BLaER1 treated with 17β-estradiol and CSF1 and Interleukin-3, amounts not matched to agents 10 nM and 100 nM (cell line): ENCODE measurements around the gene AQP3.
A peak's percentile ranks its signal among the peaks of the same experiment; 100 is the strongest.
"Not testable (repeated sequence)": the region's sequence is repeated elsewhere in the genome, so short reads cannot be mapped to it uniquely, and the experiment has no call there.

Source experiments
- H3K27ac ChIP-seq, 11 experiments: shearing (Covaris generic); formaldehyde crosslinking; 2 replicates each; pipeline ENCODE4 v1.8.1; 2022
- H3K27me3 ChIP-seq, 11 experiments: shearing (Covaris generic); formaldehyde crosslinking; 2 replicates each; pipeline ENCODE4 v1.8.1; 2022
- H3K36me3 ChIP-seq, 11 experiments: shearing (Covaris generic); formaldehyde crosslinking; 2 replicates each; pipeline ENCODE4 v1.8.1; 2022
- H3K4me1 ChIP-seq, 10 experiments: shearing (Covaris generic); formaldehyde crosslinking; 2 replicates each; pipeline ENCODE4 v1.8.1; 2022
- H3K4me2 ChIP-seq, 11 experiments: shearing (Covaris generic); formaldehyde crosslinking; 2 replicates each; pipeline ENCODE4 v1.8.1; 2022
- H3K4me3 ChIP-seq, 10 experiments: shearing (Covaris generic); formaldehyde crosslinking; 2 replicates each; pipeline ENCODE4 v1.8.1; 2022
- H3K9ac ChIP-seq, 11 experiments: shearing (Covaris generic); formaldehyde crosslinking; 2 replicates each; pipeline ENCODE4 v1.8.1; 2022
- H3K9me3 ChIP-seq, 11 experiments: shearing (Covaris generic); formaldehyde crosslinking; replicated peaks in 1 of 11; 2 replicates each; pipeline ENCODE4 v1.8.1; 2022
- H4K20me1 ChIP-seq, 11 experiments: shearing (Covaris generic); formaldehyde crosslinking; 2 replicates each; pipeline ENCODE4 v1.8.1; 2022
- Cebpa-rat ChIP-seq, 11 experiments: shearing (Covaris generic); IDR thresholded peaks; 2 replicates each; pipeline ENCODE4 v1.8.1; 2022

AQP3 gene

GRCh38 chr9:33434317-33435105 lies 12.9 kb downstream of the AQP3 start:
- Histone ChIP-seq H3K9ac (no peak overlapping the region), H3K9me3 (no peaks in the 10 kb centered on the region), H3K4me1 (peaks cover 0 to 59% (median 23%) of the 10 kb centered on the region in 10 experiments; a peak in 14 of 20 replicates), H3K27me3 (no peaks in the 10 kb centered on the region), H3K36me3 (no peaks in the 10 kb centered on the region), H3K4me3 (no peak overlapping the region), H4K20me1 (no peaks in the 10 kb centered on the region), H3K4me2 (no peak overlapping the region), H3K27ac (no peak overlapping the region)
- no peak for TF ChIP-seq Cebpa-rat (IDR thresholded peaks at IDR 0.05)

DNA sequence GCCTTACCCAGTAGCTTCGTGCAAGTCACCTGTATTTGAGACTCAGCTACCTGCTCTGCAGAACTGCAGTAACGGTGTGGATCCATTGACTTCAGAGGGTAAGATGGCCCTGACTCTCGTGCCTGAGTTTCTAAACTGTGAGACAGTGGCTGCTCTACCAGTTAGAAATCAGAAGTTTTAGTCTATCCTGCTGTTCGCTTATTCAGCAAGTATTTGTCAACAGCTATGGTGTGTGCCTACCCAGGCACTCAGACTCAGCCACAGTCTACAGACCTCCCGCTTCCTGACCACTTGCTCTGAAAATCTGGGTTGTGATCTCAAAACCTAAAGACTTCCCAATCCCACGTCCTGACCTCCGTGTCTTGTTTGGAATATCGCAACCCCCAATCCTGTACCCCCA lies 13.5 kb downstream of the AQP3 start:
- H3K27ac ChIP-seq, result no peak overlapping the region
- no peak overlapping the region for H3K9ac ChIP-seq
- H3K27me3 ChIP-seq, result no peaks in the 10 kb centered on the region
- H3K36me3 ChIP-seq, result no peaks in the 10 kb centered on the region
- no peaks in the 10 kb centered on the region for H4K20me1 ChIP-seq
- H3K9me3 ChIP-seq, result no peaks in the 10 kb centered on the region
- H3K4me2 ChIP-seq, result no peak overlapping the region
- peaks cover 0 to 59% (median 22%) of the 10 kb centered on the region in 10 experiments; a peak in 14 of 20 replicates for H3K4me1 ChIP-seq
- TF ChIP-seq Cebpa-rat (IDR thresholded peaks at IDR 0.05), result no peak
- H3K4me3 ChIP-seq, result no peak overlapping the region

DNA sequence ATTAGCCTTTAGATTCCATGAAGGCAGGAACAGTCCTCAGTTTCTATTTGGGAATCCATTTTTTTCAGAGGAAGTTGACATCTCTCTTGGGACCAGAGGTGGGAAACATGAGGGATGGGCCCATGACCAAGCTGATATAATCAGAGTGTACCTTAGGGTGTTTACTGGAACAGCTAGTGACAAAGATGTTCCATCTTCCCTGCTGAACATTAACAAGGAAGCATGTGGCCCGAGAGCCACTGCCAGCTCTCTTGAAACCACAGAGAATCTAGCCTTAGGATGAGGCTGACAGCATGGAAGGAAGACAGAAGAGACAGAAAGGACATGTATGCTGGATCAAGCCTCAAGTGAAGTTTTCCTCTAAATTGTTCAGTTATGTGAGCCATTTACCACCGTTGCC lies 16.0 kb downstream of the AQP3 start:
- no peak overlapping the region for H3K4me3 ChIP-seq
- H3K9me3 ChIP-seq, result no peaks in the 10 kb centered on the region
- H3K27ac ChIP-seq, result no peak overlapping the region
- H3K4me2 ChIP-seq, result peak overlapping the region in 3 of 11 experiments; percentile 5 to 27 (median 10); a peak in 2 of 22 replicates
- H3K27me3 ChIP-seq, result no peaks in the 10 kb centered on the region
- no peaks in the 10 kb centered on the region for H4K20me1 ChIP-seq
- H3K36me3 ChIP-seq, result no peaks in the 10 kb centered on the region
- H3K4me1 ChIP-seq, result peaks cover 0 to 36% (median 12%) of the 10 kb centered on the region in 10 experiments; a peak in 14 of 20 replicates
- TF ChIP-seq Cebpa-rat (IDR thresholded peaks at IDR 0.05), result no peak
- H3K9ac ChIP-seq, result no peak overlapping the region

GRCh38 chr9:33430942-33431341 lies 16.5 kb downstream of the AQP3 start:
- H4K20me1 ChIP-seq, result no peaks in the 10 kb centered on the region
- H3K27ac ChIP-seq, result no peak overlapping the region
- H3K4me2 ChIP-seq, result peak overlapping the region in 4 of 11 experiments; percentile 5 to 27 (median 12); a peak in 3 of 22 replicates
- TF ChIP-seq Cebpa-rat (IDR thresholded peaks at IDR 0.05), result no peak
- no peaks in the 10 kb centered on the region for H3K27me3 ChIP-seq
- no peak overlapping the region for H3K4me3 ChIP-seq
- H3K4me1 ChIP-seq, result peaks cover 0 to 31% (median 12%) of the 10 kb centered on the region in 10 experiments; a peak in 14 of 20 replicates
- no peaks in the 10 kb centered on the region for H3K36me3 ChIP-seq
- H3K9me3 ChIP-seq, result no peaks in the 10 kb centered on the region
- no peak overlapping the region for H3K9ac ChIP-seq

- Histone ChIP-seq H3K9ac (no peak overlapping the region), H3K27ac (peak overlapping the region in 3 of 11 experiments; percentile 3 to 9 (median 7); a peak in 3 of 22 replicates), H3K4me3 (no peak overlapping the region), H3K36me3 (no peaks in the 10 kb centered on the region), H3K4me2 (peak overlapping the region in 8 of 11 experiments; percentile 1 to 58 (median 24); a peak in 12 of 22 replicates), H3K27me3 (no peaks in the 10 kb centered on the region), H3K4me1 (peaks cover 0 to 26% (median 12%) of the 10 kb centered on the region in 10 experiments; a peak in 14 of 20 replicates), H4K20me1 (no peaks in the 10 kb centered on the region), H3K9me3 (no peaks in the 10 kb centered on the region)
- peak in 8 of 11 experiments; percentile 28 to 76 (median 54); a peak in 11 of 22 replicates for TF ChIP-seq Cebpa-rat (IDR thresholded peaks at IDR 0.05)
These were observed 18.0 kb downstream of the AQP3 start for GRCh38 chr9:33429256-33429985.

DNA sequence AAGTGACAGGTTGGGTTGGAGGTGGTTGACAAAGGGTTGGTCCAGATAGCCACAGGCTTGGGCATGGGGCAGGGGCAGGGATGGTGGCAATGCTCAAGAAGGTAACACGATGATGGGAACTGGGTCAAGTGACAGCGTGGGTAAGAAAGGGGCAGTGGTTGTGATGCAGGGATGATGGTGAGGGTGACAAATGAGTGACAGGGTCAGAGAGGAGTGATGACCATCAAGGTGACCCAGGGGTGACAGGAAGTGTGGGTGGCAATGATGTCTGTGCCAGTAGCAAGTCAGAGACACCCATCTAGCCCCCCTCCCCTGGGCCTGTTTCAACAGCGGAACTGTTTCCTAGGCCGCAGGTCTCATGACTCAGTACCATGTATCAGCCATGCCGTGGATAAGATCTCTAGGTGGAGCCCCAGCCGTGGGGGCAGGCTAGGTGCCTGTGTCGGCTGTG lies 20.5 kb downstream of the AQP3 start:
- no peak overlapping the region for H3K4me2 ChIP-seq
- H4K20me1 ChIP-seq, result no peaks in the 10 kb centered on the region
- H3K4me1 ChIP-seq, result peaks cover 0 to 26% (median 12%) of the 10 kb centered on the region in 10 experiments; a peak in 14 of 20 replicates
- H3K27ac ChIP-seq, result no peak overlapping the region; a peak in 1 of 22 replicates
- H3K9me3 ChIP-seq, result no peaks in the 10 kb centered on the region
- no peak overlapping the region for H3K4me3 ChIP-seq
- TF ChIP-seq Cebpa-rat (IDR thresholded peaks at IDR 0.05), result no peak
- no peaks in the 10 kb centered on the region for H3K36me3 ChIP-seq
- H3K9ac ChIP-seq, result no peak overlapping the region
- no peaks in the 10 kb centered on the region for H3K27me3 ChIP-seq

DNA sequence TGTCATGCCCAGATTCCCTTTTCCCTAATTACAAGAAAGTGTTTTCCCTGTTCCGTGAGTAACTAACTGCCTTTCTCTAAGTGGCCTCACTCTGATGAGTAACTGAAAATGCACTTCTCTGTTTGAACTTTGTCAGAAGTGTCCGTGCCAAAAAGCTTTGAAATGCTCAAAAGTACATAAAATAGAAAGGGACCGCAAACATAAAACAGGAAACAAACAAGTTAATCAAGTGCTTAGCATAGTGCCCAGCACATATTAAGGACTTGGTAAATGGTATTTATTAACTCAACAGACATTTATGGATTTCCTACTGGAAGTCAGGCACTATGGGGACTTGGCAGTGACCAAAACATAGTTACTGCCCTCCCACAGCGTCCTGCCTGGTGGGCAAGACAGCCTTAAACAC lies 22.3 kb downstream of the AQP3 start:
- H3K27me3 ChIP-seq, result no peaks in the 10 kb centered on the region
- no peak overlapping the region for H3K4me2 ChIP-seq
- no peak overlapping the region for H3K4me3 ChIP-seq
- H3K36me3 ChIP-seq, result no peaks in the 10 kb centered on the region
- TF ChIP-seq Cebpa-rat (IDR thresholded peaks at IDR 0.05), result no peak
- no peaks in the 10 kb centered on the region for H3K9me3 ChIP-seq
- no peaks in the 10 kb centered on the region for H4K20me1 ChIP-seq
- H3K4me1 ChIP-seq, result peaks cover 0 to 14% (median 9%) of the 10 kb centered on the region in 10 experiments; a peak in 12 of 20 replicates
- H3K27ac ChIP-seq, result no peak overlapping the region
- no peak overlapping the region for H3K9ac ChIP-seq

GRCh38 chr9:33424492-33424891 lies 22.9 kb downstream of the AQP3 start:
- H4K20me1 ChIP-seq, H3K36me3 ChIP-seq, H3K27me3 ChIP-seq, H3K9ac ChIP-seq, H3K4me1 ChIP-seq, H3K4me3 ChIP-seq, H3K4me2 ChIP-seq, H3K9me3 ChIP-seq, H3K27ac ChIP-seq: not testable (repeated sequence)

- not testable (repeated sequence) for H3K9me3 ChIP-seq, H3K36me3 ChIP-seq, H3K4me2 ChIP-seq, H3K27me3 ChIP-seq, H3K4me3 ChIP-seq, H4K20me1 ChIP-seq, H3K9ac ChIP-seq, H3K27ac ChIP-seq, H3K4me1 ChIP-seq
These were observed 23.4 kb downstream of the AQP3 start for GRCh38 chr9:33424043-33424442.
